HG03342 (cell line): Measurements from ENCODE around the gene EMILIN3.
"Not testable (repeated sequence)": the region's sequence is repeated elsewhere in the genome, so short reads cannot be mapped to it uniquely, and the experiment has no call there.

Source experiments
- ATAC-seq: cut with Tn5 transposase; IDR thresholded peaks from one replicate; pipeline ENCODE4 v1.9.1; 2021; ENCODE audit warnings: mild to moderate bottlenecking, moderate library complexity; ENCODE audit not compliant: unreplicated experiment

EMILIN3 gene

GRCh38 chr20:41320441-41320840, 46.2 kb downstream of the EMILIN3 start:
- no peak for ATAC-seq

GRCh38 chr20:41318271-41318649, 48.4 kb downstream of the EMILIN3 start:
- ATAC-seq, result no peak

GRCh38 chr20:41317546-41318270, 48.9 kb downstream of the EMILIN3 start, which contains the start of gene ZHX3:
Gene ZHX3 (minus strand): TSS chr20:41317731. CDS start chr20:41204916, 112,815 bp downstream.
- peak; percentile 95 for ATAC-seq

- ATAC-seq, result peak; percentile 59
Measured at GRCh38 chr20:41316602-41317545, 49.7 kb downstream of the EMILIN3 start.

GRCh38 chr20:41316051-41316450, 50.6 kb downstream of the EMILIN3 start:
- ATAC-seq, result no peak

- no peak for ATAC-seq
Measured at GRCh38 chr20:41314386-41314785, 52.2 kb downstream of the EMILIN3 start.

- not testable (repeated sequence) for ATAC-seq
Measured at GRCh38 chr20:41312009-41312408, 54.6 kb downstream of the EMILIN3 start.
